Measurements from ENCODE around the gene ZNF124.

DNA sequence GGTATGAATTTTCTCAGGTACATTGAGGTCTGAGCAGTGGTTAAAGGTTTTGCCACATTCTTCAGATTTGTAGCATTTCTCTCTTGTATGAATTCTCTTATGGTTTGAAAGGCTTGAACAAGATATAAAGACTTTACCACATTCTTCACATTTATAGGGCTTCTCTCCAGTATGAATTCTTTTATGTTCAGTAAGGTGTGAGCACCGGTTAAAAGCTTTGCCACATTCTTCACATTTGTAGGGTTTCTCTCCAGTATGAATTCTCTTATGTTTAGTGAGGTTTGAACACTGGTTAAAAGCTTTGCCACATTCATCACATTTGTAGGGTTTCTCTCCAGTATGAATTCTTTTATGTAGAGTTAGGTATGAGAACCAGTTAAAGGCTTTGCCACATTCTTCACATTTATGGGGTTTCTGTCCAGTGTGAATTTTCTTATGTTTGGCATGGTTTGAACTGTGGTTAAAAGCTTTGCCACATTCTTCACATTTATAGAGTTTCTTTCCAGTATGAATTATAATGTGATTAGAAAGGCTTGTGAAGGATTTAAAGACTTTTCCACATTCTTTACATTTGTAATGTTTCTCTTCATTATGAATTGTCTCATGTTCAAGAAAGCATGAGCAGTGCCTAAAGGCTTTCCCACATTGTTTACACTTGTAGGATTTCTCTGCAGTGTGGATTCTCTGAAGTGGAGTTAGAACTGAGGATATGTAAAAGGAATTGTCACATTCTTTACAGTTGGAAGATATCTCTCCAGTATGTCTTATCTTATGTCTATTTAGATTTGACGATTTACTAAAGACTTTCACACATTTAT lies 18.4 kb upstream of the ZNF124 start:
- no peak for TF ChIP-seq EZH2 (IDR thresholded peaks at IDR 0.05)
- no peak for TF ChIP-seq POLR2AphosphoS5 (IDR thresholded peaks at IDR 0.05; ENCODE audit: borderline replicate concordance, low read depth, low read length)
